Measurements from ENCODE around the gene USP36. TPM values are rescaled to one million over a fixed set of nuclear protein-coding genes. Genes with fewer than 3 reads are reported as not detected.

Gene USP36
- total RNA-seq, 1 donor from 2014 or later, result 41.8 TPM

DNA sequence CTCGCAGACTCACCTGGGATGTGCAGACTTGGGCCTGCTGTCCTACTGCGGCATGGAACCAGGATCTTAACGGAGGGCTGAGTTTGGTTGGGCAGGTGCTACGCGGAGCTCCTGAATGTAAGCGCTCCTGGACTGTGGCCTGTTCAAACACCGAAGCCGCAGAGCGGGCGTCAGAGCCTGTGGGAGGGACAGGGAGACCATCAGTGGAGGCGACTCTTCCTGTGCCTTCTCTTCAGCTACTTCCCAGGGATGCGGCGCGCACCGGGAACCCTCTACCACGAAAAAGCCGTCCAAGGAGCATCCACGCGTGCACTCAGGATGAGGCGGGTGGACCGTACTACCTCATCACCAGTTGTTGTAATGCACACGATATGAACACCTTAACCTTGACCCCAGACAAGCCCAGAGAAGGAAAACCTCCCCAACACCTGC, 2.0 kb downstream of the USP36 start:
- DNase-seq (ENCODE audit: low spot score), result no peak

DNA sequence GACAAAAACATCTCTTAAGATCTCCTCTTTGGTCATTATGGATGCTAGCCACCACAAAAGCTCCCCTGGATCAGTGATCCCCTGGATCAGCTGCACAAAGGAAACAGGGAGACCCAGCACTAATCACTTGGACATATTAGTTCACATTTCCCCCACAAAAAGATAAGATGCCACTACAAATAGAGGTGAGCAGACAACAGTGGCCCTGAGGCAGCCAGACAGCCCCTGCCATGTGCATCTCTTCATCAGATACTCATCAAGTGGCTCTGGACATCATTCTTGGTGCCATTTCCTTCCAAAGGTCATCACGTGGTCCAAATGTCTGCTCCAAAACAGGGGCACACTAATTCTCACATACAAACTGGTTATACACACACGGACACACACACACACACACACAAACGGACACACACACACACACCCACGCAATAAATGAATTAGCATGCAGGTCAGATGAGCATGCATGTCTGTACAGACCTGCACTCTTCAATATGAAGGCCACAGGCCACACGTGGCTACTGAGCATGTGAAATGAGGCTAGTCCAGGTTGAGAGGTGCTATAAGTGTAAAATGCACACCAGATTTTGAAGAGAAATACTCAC, 4.1 kb downstream of the USP36 start:
- no peak for DNase-seq (ENCODE audit: low spot score)

DNA sequence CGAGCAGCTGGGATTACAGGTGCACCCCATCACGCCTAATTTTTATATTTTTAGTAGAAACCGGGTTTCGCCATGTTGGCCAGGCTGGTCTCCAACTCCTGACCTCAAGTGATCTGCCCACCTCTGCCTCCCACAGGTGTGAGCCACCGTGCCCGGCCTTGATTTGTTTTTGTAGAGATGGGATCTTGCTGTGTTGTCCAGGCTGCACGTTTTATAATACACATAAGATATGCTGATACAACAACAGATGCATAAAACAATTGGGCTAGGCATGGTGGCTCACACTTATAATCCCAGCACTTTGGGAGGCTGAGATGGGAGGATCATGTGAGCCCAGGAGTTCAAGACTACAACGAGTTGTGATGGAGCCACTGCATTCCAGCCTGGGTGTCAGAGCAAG, 6.0 kb downstream of the USP36 start:
- DNase-seq (ENCODE audit: low spot score), result no peak

DNA sequence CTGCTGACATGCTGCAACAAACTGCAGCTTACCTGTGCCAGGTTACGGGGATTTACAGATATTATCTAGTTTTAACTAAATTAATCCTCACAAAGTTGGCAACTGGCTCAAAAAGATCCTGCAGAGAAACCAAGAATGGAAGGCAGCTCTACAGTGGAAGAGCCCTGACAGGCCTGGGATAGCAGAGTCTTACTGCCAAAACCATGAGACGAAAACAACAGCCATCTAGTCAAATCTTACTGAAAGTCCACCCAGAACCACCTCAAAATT, 8.1 kb downstream of the USP36 start:
- DNase-seq (ENCODE audit: low spot score), result no peak

DNA sequence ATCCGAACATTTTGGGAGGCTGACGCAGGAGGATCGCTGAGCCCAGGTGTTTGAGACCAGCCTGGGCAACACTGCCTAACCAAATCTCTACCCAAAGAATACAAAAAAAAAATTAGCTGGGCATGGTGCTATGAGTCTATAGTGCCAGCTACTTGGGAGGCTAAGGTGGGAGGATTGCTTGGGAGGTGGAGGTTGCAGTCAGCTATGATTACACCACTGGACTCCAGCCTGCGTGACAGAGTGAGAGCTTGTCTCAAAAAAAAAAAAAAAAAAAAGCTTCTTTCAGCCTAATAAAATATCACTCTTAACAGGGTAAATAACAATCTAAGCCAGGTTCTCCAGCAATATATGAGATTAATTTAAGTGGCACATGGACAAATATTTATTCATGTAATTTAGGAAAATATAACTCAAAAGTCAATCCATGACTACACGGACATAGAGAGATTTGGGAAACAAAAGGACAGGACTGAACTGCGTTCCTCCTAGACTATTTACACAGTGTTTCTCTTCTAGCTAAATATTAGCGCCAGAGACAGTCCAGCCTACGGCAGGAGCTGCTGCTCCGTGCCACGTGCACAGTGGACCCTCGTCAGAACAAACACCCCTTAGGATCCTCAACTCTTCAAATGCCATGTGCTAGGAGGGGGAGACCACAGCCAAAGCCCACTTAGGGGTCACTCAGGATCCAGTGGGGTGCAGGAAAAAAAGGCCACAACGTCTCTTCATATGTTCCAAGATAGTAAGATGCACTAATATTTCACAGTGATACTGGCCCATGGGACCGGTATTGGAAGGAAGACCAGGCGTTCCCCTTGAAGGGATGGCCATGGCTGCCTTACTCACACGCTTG, 8.7 kb downstream of the USP36 start:
- DNase-seq (ENCODE audit: low spot score), result no peak

DNA sequence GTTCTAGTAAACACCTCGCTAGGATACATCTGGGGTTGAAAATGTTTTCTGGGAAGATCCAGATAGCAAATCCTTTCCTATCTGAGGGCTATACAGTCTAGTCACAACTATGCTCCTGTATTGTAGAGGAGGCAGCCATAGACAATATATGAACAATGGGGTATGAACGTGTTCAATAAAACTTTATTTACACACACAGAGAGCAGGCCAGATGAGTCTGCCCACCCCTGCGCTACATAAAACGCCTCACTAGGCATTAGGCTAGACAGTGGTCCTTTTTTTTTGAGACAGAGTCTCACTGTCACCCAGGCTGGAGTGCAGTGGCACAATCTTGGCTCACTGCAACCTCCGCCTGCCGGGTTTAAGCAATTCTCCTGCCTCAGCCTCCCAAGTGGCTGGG, 11.1 kb downstream of the USP36 start:
- DNase-seq (ENCODE audit: low spot score), result no peak

DNA sequence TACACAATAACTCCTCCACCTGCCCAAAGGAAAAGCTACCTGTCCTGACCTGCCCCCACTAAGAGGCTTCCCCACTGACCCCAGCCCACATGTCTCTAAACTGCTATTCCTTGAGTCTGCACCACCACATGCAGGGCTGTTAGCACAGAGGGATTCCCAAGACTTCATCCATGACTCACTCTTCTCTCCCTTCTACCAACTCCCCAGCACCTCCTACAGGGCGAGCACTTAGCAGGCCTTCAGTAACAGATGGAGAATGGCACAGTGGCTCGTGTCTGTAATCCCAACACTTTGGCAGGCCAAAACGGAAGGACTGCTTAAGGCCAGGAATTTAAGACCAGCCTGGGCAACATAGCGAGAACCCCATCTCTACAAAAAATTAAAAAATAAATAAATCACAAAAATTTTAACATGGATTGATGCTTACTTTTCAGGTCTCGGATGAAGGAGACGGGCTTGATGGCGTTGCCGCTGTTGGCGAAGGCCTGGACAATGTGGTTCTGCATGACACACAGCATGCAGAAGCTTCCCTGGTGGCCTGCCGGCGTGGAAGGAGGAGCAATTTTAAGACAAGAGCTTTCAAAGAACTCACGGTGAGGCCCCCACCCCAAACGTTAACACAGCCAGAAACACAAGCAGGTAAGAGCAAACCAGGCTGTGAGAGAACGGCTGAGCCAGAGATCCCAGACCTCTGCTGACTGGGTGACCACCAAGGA, 12.0 kb downstream of the USP36 start:
- DNase-seq (ENCODE audit: low spot score), result no peak

DNA sequence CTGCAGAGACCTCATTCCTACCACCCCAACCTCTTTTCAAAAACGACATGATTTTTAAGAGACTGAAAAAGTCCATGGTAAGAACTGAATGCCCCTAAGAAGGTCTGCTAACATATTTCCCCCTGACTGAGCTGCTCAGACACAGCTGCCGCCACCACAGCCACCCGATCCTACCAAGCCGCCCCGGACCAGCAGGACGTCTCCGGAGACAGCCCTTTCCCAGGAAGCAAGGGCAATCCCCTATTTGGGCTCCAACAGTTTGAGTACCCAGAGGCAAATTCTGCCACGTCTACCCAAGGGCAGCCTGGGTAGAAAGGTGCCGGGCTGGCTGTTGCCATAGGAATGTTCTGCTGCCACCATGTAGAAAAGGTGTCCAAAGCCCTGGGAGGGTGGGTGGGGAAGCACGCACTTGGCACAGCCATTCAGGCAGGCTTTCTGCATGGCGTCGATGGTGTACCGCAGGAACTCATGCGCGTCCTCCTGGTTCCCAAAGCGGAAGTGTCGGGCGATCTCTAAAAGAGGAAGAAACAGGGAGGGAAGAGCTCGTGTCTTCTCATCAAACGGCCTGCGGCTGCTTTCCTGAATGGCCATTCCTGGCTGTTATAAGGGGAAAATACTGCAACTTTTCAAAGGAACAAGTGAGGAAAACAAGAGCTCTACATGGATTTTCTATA, 13.6 kb downstream of the USP36 start:
- peak; percentile 37 for DNase-seq (ENCODE audit: low spot score)

DNA sequence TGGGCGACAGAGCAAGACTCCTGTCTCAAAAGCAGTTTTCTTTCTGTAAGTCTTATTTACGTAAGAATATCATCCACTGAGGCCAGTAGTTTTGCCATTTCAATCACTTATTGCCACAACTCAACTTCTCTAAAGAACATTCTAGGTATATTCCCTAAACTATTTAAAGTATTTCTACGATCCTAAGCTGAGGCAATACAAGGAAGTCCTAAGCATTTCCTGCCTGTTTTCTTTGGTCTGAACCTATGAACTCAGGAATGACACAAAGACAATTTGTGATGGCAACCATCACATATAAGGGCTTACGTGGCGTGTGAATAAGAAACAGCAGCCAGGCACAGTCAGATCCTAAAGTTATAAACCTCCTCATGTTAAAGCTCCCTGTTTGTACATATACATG, 14.2 kb downstream of the USP36 start:
- no peak for DNase-seq (ENCODE audit: low spot score)

DNA sequence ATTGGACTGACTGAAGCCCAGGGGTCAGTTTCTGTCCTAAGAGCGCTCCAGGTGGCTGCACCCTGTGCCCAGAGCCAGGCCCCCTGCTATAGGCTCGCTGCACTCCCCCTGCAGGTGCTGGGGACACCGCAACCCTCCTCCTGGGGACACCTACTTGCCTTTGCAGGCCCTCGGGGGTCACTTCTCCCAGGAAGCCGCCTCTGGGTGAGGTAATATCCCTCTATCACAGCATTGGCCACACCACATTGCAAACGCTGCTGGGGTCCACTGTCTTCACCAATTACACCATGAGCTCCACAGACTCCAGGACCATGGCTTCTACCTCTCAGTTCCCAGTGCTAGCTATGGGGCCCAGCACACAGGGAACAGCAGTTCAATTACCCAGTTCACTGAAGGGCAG, 14.9 kb downstream of the USP36 start:
- no peak for DNase-seq (ENCODE audit: low spot score)

DNA sequence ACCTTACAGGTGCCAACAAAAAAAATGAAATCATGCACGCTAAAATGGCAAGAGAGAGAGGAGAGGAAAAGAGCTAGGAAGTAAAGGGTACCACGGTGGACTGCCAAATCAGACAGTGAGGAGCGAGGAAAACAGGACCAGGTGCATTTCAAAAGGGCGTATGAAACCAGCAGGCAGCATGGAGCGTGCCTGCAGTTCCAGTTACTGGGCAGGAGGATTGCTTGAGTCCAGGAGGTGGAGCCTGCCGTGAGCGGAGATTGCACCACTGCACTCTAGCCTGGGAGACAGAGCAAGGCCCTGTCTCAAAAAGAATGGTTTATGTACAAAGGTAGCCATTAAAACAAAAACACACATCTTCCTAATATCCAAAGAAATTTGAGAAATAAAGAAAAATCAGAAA, 16.4 kb downstream of the USP36 start:
- DNase-seq (ENCODE audit: low spot score), result no peak

DNA sequence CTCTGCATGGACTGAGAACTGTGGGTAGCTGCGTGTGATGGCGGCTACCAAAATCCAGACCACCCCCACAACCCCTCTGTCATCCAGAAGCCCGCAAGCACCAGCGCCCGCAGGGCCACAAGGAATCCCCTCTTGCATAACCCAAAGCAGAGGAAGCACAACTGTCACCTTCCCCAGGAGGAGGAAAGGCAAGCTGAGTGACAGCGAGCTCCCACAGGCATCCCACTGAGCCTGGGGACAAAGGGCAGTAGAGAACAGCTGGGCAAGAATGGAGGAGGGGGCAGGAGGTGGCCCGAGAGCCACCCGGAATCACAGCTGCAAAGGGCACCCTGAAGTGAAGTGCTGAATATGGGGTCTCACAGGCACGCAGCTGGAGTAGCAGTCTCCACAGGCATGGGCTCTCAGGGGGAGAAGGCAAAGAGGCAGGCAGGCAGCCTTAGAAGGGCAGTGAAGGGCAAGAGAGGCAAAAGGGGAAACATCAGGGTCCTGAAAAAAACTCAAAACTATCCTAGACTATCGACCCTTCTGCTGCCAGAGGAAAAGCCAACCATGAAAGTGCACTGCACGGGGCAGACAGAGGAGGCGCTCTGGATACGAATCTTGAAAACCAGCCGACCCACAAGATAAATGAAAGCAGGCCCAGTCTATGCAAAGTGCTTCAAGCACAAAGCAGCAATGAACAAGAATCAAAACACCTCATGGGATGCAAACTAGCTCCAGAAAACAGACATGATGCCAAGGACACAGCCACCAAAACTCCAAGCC, 17.1 kb downstream of the USP36 start:
- no peak for DNase-seq (ENCODE audit: low spot score)

DNA sequence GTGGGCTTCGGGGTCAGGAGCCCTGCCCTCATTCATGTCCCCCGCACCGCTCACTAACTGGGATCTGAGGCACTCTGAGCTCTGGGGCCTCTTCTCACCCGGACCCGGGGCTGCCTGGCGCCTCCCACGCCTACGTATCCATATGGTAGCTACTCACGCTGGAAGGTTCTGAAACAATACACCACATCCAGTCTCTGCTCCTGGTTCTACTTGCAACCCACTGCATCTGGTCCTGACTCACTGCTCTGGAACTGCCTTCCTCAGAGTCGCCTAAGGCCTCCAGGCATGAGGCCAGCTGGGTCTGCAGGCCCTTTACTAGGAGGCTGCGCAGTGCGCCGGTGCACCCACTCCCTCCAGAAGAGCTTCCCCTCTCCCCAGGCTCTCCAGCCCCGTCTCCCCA, 18.1 kb downstream of the USP36 start:
- DNase-seq (ENCODE audit: low spot score), result no peak

DNA sequence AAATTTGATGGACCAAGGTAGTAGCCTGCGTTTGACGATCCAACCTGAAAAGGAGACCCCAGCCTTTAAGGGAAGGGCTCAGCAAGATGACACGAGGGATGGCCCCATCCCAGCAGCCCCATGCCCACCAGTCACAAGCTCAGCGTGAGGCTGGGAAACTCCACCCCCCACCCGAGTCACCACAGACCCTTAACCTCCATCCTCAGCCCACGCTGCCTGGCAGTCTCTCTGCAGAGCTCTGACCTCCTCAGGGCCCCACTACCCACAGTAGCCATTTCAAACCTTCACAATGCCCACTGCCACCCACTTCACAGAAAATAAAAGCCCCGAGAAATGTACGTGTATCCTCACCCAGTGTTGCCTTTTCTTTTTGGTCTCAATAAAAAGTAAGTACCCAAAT, 18.7 kb downstream of the USP36 start:
- no peak for DNase-seq (ENCODE audit: low spot score)

DNA sequence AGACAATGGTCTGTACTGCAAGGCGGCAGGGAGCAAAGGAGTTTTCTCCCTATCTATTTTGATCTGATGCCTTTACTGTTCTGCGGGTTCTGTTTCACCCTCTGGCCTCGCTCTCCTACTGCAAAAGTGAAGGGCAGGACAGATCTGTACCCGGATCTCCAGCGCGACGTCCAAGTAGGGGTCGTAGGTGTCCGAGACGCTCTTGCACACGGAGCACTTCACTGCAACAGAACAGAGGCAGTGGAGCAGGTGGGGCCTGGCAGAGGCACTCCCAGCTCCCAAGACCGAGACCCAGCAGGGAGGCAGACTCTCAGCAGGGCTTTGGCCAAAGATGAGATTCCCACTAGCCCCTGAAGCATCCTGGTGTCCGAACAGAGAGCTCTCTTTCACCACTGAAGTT, 19.8 kb downstream of the USP36 start:
- DNase-seq (ENCODE audit: low spot score), result no peak

DNA sequence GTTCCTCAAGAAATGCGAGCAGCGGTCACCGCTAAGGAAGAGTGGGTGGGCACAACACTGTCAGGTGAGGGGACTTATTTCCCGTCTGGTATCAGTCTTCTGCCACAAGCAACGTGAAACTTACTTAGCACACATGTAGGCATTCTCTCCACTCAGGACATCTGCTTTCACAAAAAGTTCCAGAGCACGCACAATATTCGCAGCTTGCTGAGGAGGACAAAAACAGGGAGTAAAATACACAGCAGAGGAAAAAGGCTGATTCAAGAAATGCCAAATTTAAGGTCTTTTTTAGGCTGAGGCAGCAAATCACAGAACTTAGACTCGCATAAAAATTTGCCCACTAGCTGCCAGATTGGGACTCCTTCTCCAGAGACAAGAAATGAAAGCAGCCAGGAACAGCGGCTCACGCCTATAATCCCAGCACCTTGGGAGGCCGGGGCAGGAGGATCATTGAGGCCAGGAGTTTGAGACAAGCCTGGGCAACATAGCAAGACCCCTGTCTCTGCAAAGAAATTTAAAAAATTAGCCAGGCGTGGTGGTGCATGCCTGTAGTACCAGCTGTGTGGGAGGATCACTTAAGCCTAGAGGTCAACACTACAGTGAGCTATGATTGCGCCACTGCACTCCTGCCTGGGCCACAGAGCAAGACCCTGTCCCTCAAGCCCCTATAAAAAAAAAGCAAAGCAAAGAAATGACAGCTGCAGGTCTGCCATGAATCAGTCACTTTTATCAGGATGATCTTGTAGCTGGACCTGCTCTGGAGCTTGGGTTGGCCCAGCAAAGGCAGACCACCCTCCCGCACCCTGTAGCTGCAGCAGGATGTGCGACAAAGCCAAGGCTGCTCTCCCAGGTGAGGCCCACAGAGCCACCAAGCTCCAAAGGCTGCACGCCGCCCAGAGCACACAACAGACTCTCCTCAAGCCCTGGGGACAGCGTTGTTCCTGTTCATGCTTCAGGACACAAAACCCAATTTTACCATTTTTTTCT, 20.5 kb downstream of the USP36 start:
- DNase-seq (ENCODE audit: low spot score), result no peak

DNA sequence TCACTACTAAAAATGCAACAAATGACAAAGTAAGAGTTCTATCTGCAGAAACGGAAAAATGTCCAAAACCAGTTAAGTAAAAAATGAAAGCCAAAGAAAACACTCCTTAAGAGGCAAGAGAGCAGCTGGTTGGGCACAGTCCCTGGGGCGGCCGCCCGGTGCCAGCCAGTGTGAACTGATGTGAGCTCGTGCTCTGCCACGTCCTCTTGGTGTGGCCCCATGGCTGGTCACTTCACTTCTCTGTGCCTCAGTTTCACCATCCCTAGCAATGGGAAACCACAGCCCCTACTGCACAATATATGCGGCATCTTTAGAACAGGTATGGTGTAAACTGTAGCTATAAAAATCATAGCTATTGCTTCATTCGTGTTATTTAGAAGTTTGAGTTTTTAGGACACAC, 21.2 kb downstream of the USP36 start:
- DNase-seq (ENCODE audit: low spot score), result no peak

DNA sequence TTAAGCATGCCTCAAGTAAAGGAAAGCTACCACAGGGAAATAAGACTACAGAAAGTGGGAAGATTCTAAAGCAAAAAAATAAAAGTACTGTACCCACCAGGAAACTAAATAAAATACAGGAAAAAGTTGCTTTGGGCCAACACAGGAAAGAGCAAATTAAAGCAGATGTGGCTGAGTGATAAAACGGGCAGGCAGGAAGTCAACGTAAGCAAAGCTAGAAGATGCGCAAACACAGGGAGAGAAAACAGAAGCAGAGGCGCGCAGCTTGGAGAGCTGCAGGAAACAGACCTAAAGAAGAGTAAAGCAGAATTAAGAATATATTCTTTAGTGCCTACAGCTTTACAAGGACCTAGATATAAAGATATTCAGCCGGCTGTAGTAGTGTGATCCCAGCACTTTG, 21.7 kb downstream of the USP36 start:
- peak; percentile 40 for DNase-seq (ENCODE audit: low spot score)

DNA sequence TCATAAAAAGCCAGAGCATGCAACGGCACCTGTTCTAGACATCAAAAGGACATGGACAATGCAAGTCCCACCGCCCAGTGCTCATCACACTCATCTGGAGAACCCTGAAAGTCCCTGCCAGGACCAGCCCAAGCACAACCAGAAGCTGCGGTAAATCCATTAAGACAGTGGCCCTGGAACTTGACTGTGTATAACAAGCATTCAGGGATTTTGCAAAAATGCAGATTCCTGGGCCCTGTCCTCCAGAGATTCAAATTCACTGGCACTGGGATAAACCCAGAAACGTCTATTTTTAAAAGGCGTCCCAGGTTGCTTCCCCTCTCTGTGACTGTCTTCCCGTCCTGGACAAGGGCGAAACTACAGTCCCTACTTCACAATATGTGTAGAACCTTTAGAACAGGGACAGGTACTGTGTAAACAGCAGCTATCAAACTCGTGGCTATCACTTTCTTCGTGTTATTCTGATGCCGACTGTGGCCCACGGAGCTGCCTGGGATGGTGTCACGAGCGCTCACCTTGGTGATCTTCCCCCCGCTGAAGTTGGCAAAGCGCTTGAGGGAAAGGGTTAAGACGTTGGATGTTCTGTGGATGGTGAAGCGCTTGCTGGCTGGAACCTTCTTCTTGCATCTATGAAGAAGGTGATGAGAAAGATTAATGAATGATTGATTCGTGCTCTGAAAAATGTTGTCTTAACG, 22.3 kb downstream of the USP36 start:
- DNase-seq (ENCODE audit: low spot score), result no peak

DNA sequence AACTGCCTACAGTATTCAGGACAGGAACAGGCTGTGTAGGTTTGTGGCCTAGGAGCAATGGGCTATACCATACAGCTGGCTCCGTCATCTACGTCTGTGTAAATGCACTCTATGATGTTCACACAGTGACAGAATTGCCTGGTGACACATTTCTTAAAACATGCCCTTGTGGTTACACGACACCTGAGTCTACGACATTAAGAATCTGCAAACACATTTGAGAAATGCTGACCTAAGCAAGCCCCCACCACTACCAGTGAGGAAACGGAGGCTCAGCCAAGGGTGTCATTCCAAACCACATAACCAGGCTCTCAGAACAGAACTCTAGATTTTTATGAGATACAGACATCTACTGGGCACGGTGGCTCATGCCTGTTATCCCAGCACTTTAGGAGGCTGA, 23.5 kb downstream of the USP36 start:
- peak; percentile 48 for DNase-seq (ENCODE audit: low spot score)
